ENCODE results near the gene ACTBL2.

ACTBL2 gene

DNA sequence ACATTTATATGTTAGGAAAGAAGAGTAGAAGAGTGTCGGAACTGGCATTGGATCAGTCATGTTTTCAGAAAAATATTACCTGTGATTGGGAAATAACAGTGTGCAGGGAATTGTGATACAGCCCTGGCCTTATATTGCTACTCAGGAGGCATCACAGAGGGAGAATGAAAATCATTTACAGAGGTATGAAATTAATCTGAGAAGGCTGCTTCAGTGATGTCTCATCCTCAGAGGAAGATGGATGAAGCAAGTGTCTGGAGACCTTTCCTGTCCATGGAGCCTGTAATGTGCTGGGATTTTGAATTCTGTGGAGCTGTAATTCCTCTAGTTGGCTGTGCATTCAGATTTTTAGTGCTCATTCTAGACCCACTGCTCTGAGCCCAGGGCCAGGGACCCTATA is 3.8 kb downstream of the ACTBL2 start:
- Histone ChIP-seq H3K36me3 (ENCODE audit: control insufficient read depth in 2 of 2, insufficient read depth in 1 of 2, low read length in 2 of 2) (no peaks in the 10 kb centered on the region), H3K9me3 (ENCODE audit: control insufficient read depth, insufficient read depth, low read depth, low read length) (no peaks in the 10 kb centered on the region), H3K27ac (ENCODE audit: extremely low read depth, low read depth, low read length) (no peak overlapping the region), H3K4me1 (ENCODE audit: control insufficient read depth, insufficient read depth, low read length) (no peaks in the 10 kb centered on the region), H3K4me3 (ENCODE audit: low read depth, low read length) (no peak overlapping the region)
- POLR2A ChIA-PET = no interaction called here
- no peak for TF ChIP-seq ZNF394 (tag by site-specific recombination; IDR thresholded peaks at IDR 0.05; ENCODE audit: borderline replicate concordance)
- TF ChIP-seq GLI4 (tag by site-specific recombination; IDR thresholded peaks at IDR 0.05) = no peak
- no peak for TF ChIP-seq ZSCAN4 (tag by site-specific recombination; IDR thresholded peaks at IDR 0.05)
- TF ChIP-seq KLF10 (tag by site-specific recombination; IDR thresholded peaks at IDR 0.05) = no peak
- no peak for TF ChIP-seq INSM2 (tag by site-specific recombination; IDR thresholded peaks at IDR 0.05)
- TF ChIP-seq ZNF514 (tag by site-specific recombination; IDR thresholded peaks at IDR 0.05) = no peak
- TF ChIP-seq ZBTB7A (tag by site-specific recombination; IDR thresholded peaks at IDR 0.05; ENCODE audit: low read depth) = no peak
- no peak for TF ChIP-seq SETDB1 (IDR thresholded peaks at IDR 0.05; ENCODE audit: insufficient read length, low read length)
- TF ChIP-seq REPIN1 (tag by site-specific recombination; IDR thresholded peaks at IDR 0.05; ENCODE audit: low read depth) = no peak
- no peak for TF ChIP-seq GLIS1 (tag by site-specific recombination; IDR thresholded peaks at IDR 0.05)
- no peak for TF ChIP-seq ZNF830 (tag by site-specific recombination; IDR thresholded peaks at IDR 0.05; ENCODE audit: low read depth)
- TF ChIP-seq ZXDB (tag by site-specific recombination; IDR thresholded peaks at IDR 0.05) = no peak
- TF ChIP-seq ZBTB6 (tag by site-specific recombination; IDR thresholded peaks at IDR 0.05) = no peak
- CTCF ChIA-PET = interaction anchor here (1.2 kb wide), 1 partner anchor 180 kb away, joined by 3 read pairs; no protein-coding TSS in a partner anchor

GRCh38 chr5:57476601-57477056 is 6.0 kb downstream of the ACTBL2 start:
- no peak for TF ChIP-seq ZNF426 (tag by site-specific recombination; IDR thresholded peaks at IDR 0.05)
- TF ChIP-seq ZNF510 (tag by site-specific recombination; IDR thresholded peaks at IDR 0.05; ENCODE audit: insufficient replicate concordance) = no peak
- TF ChIP-seq SCRT2 (tag by site-specific recombination; IDR thresholded peaks at IDR 0.05) = no peak
- no peak for TF ChIP-seq ZSCAN18 (tag by site-specific recombination; IDR thresholded peaks at IDR 0.05)
- no peak for TF ChIP-seq ZBTB6 (tag by site-specific recombination; IDR thresholded peaks at IDR 0.05)
- TF ChIP-seq ZBTB21 (tag by site-specific recombination; IDR thresholded peaks at IDR 0.05) = no peak
- TF ChIP-seq ZNF658 (tag by site-specific recombination; IDR thresholded peaks at IDR 0.05) = no peak
- TF ChIP-seq, protein P1, sequence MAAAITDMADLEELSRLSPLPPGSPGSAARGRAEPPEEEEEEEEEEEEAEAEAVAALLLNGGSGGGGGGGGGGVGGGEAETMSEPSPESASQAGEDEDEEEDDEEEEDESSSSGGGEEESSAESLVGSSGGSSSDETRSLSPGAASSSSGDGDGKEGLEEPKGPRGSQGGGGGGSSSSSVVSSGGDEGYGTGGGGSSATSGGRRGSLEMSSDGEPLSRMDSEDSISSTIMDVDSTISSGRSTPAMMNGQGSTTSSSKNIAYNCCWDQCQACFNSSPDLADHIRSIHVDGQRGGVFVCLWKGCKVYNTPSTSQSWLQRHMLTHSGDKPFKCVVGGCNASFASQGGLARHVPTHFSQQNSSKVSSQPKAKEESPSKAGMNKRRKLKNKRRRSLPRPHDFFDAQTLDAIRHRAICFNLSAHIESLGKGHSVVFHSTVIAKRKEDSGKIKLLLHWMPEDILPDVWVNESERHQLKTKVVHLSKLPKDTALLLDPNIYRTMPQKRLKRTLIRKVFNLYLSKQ (tag by site-specific recombination; IDR thresholded peaks at IDR 0.05; ENCODE audit: borderline replicate concordance) = no peak
- Histone ChIP-seq H3K27ac (ENCODE audit: extremely low read depth, low read depth, low read length) (no peak overlapping the region), H3K4me3 (ENCODE audit: low read depth, low read length) (no peak overlapping the region), H3K36me3 (ENCODE audit: control insufficient read depth in 2 of 2, insufficient read depth in 1 of 2, low read length in 2 of 2) (no peaks in the 10 kb centered on the region), H3K4me1 (ENCODE audit: control insufficient read depth, insufficient read depth, low read length) (no peaks in the 10 kb centered on the region), H3K9me3 (ENCODE audit: control insufficient read depth, insufficient read depth, low read depth, low read length) (no peaks in the 10 kb centered on the region)
- ChIA-PET CTCF (no interaction called here), POLR2A (no interaction called here)

Data from HEK293 (cell line).